ENCODE measurements around the gene CD14.

DNA sequence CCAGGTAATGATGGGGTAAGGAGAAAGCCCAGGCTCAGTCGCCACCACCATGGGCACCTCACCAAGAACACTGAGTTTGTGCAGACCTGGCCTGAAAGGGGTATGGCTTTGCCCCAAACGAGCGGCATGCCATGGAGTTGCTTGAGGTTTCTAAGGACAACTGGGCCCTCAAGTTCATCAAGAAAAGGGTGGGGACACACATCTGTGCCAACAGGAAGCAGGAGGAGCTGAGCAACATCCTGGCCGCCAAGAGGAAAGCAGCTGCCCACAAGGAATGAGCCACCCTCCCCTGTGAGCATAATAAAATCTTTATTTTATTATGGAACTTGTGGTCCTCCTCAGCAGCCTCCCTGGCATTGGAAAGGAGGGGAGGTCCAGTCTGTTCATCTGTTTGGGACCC, 23.8 kb downstream of the CD14 start:
- TF ChIP-seq, protein P1, sequence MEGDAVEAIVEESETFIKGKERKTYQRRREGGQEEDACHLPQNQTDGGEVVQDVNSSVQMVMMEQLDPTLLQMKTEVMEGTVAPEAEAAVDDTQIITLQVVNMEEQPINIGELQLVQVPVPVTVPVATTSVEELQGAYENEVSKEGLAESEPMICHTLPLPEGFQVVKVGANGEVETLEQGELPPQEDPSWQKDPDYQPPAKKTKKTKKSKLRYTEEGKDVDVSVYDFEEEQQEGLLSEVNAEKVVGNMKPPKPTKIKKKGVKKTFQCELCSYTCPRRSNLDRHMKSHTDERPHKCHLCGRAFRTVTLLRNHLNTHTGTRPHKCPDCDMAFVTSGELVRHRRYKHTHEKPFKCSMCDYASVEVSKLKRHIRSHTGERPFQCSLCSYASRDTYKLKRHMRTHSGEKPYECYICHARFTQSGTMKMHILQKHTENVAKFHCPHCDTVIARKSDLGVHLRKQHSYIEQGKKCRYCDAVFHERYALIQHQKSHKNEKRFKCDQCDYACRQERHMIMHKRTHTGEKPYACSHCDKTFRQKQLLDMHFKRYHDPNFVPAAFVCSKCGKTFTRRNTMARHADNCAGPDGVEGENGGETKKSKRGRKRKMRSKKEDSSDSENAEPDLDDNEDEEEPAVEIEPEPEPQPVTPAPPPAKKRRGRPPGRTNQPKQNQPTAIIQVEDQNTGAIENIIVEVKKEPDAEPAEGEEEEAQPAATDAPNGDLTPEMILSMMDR (conservative IDR thresholded peaks at IDR 0.05 in 1 of 2, IDR thresholded peaks at IDR 0.05 in 1 of 2; ENCODE audit: low read depth in 1 of 2, low read length in 2 of 2): no peak
- no peak for TF ChIP-seq EZH2 (IDR thresholded peaks at IDR 0.05; ENCODE audit: low read length, missing control alignments)

Data from fibroblast of lung (primary cell).